Stimulated activated naive CD8-positive, alpha-beta T cell treated with anti-CD3 and anti-CD28 coated beads, Interleukin-15, amount 100 ng/mL, for 72 hours (primary cell): Measurements from ENCODE around the gene IL2RG.

Source experiments
- ATAC-seq: fragments of 150-1000 bp; cut with Tn5 transposase; 2 replicates; pipeline ENCODE4 v1.10.0; 2021; ENCODE audit warnings: mild to moderate bottlenecking, moderate library complexity
- DNase-seq, 2 donors: peaks; one replicate each; pipeline ENCODE4 v3.0.0; 2021 to 2022
- H3K27ac Mint-ChIP-seq, 2 donors: one replicate each; pipeline ENCODE4 v1.8.0; 2022; ENCODE audit warnings: mild to moderate bottlenecking in 2 of 2, mixed read lengths in 2 of 2, moderate library complexity in 2 of 2
- H3K27me3 Mint-ChIP-seq: one replicate; pipeline ENCODE4 v1.8.0; 2022; ENCODE audit warnings: mixed read lengths
- H3K4me1 Mint-ChIP-seq: one replicate; pipeline ENCODE4 v1.8.0; 2022; ENCODE audit warnings: mild to moderate bottlenecking, mixed read lengths
- H3K4me3 Mint-ChIP-seq, 2 donors: one replicate each; pipeline ENCODE4 v1.8.0; 2022; ENCODE audit warnings: mild to moderate bottlenecking in 2 of 2, mixed read lengths in 2 of 2, moderate library complexity in 1 of 2
- H3K9me3 Mint-ChIP-seq, 2 donors: one replicate each; pipeline ENCODE4 v1.8.0; 2022; ENCODE audit warnings: mixed read lengths in 2 of 2

IL2RG gene

DNA sequence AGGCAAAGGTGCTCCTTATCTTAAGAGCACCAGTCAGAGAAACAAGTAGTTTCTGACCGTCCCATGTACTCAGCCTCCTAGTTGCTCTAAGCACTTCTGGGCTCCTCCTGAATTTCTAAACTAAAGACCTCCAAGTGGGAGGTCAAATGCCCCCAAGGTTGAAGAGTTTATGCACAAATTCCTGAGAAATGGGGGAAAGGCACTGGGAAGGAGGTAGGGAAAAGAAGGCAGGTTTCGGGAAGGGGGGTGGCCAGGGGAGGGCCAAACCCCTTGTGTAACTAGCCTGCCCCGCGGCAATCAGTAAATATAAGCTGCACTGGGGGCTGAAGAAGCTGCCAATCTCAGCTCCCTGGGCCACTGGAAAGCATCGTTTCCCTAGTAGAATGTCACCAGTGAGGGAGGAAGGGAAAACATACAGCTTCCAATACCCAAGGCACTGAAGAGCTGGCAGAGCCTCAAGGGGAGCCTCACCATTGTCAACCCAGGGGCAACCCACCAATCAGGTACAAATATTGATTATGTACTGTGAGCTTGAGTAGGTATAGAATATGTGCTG is 12.3 kb downstream of the IL2RG start:
- H3K4me1 Mint-ChIP-seq: peaks cover 77% of the 10 kb centered on the region
- DNase-seq (no peak), ATAC-seq (no peak)
- no peak overlapping the region for H3K4me3 Mint-ChIP-seq
- H3K27me3 Mint-ChIP-seq: no peaks in the 10 kb centered on the region
- no peaks in the 10 kb centered on the region for H3K9me3 Mint-ChIP-seq
- no peak overlapping the region for H3K27ac Mint-ChIP-seq

- Mint-ChIP-seq H3K27ac (peak overlapping the region in 1 of 2 donors; percentile 59), H3K9me3 (no peaks in the 10 kb centered on the region), H3K27me3 (no peaks in the 10 kb centered on the region), H3K4me1 (peaks cover 69% of the 10 kb centered on the region), H3K4me3 (peak overlapping the region in 1 of 2 donors; percentile 41)
- ATAC-seq (peak; percentile 45), DNase-seq (peak; percentile 52 to 67)
Measured at GRCh38 chrX:71098302-71098701, 13.1 kb downstream of the IL2RG start.

DNA sequence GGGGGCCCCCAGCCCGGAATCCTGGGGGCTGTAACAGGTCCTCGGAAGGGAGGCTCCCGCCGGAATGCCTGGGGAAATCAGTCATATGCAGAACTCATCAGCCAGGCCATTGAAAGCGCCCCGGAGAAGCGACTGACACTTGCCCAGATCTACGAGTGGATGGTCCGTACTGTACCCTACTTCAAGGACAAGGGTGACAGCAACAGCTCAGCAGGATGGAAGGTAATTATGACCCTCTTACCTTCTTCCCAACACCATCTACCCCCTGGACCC is 14.7 kb downstream of the IL2RG start:
- Mint-ChIP-seq H3K27me3 (no peaks in the 10 kb centered on the region), H3K9me3 (no peaks in the 10 kb centered on the region), H3K27ac (peak overlapping the region in 1 of 2 donors; percentile 71), H3K4me1 (peaks cover 53% of the 10 kb centered on the region), H3K4me3 (peak overlapping the region; percentile 92 to 97)
- no peak for DNase-seq
- no peak for ATAC-seq

DNA sequence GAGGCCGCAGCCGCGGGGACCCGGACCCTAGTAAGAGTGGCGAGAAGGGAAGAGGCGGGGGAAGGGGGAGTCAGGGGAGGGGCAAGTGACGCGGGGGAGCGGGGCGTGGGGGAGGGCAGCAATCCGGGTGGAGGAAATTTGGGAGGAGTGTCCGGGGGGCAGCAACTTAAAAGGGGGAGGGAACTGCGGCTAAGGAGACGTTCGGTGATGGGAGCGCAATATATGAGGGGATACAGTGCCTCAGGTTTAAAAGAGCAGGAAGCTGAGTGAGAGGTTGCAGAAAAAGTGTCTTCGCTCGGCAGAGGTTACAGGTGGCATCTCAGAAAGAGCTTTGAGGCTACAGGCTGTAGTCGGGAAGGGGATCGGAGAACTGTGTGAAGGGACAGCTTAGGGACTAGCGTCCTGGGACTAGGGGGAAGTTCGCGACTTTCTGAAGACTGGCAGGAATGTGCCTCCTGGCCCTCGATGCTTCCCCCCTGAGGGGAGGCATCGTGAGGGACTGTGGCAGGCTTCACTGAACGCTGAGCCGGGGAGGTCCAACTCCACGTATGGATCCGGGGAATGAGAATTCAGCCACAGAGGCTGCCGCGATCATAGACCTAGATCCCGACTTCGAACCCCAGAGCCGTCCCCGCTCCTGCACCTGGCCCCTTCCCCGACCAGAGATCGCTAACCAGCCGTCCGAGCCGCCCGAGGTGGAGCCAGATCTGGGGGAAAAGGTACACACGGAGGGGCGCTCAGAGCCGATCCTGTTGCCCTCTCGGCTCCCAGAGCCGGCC is 15.2 kb downstream of the IL2RG start:
- Mint-ChIP-seq H3K4me1 (peaks cover 48% of the 10 kb centered on the region), H3K4me3 (peak overlapping the region; percentile 92 to 97), H3K27ac (peak overlapping the region; percentile 24 to 76), H3K9me3 (no peaks in the 10 kb centered on the region), H3K27me3 (no peaks in the 10 kb centered on the region)
- ATAC-seq: peak; percentile 38
- no peak for DNase-seq

DNA sequence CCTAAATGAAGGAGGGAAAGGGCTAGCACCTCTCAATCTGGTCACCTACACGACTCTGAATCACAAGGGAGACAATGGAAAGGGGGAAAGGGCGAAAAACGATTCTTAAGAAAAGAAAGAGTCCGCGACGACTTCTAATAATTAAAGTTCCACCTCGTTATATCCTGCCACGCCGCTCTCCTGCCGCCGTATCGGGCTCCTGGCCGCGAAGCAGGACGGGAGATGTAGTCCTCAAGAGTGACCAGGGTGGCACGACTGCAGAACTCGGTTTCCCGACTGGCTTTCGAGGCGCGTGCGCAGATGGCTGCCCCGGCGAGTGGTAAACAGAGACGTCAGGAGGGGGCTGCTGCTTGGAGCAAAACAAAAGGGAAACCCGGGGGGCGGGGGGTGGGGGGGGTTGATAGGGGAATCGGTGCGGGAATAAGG is 15.8 kb downstream of the IL2RG start, which contains the start of gene FOXO4:
Gene FOXO4 (plus strand): TSS at position 297 of the 426 bp plus-strand sequence. CDS start 678 bp downstream, outside the sequence.
- Mint-ChIP-seq H3K4me1 (peaks cover 42% of the 10 kb centered on the region), H3K4me3 (peak within 1 kb of the TSS; percentile 92 to 97), H3K27me3 (no peaks in the 10 kb centered on the region), H3K27ac (peak within 1 kb of the TSS; percentile 89 to 97), H3K9me3 (no peaks in the 10 kb centered on the region)
- DNase-seq (peak; percentile 76 to 87), ATAC-seq (peak; percentile 93)

GRCh38 chrX:71095033-71095432 is 16.3 kb downstream of the IL2RG start:
- no peak for ATAC-seq

GRCh38 chrX:71091263-71091662 is 20.1 kb downstream of the IL2RG start:
- no peak for DNase-seq
- H3K9me3 Mint-ChIP-seq: no peaks in the 10 kb centered on the region
- no peak overlapping the region for H3K27ac Mint-ChIP-seq

More at GRCh38 chrX:71095033-71095432, 16.3 kb downstream of the IL2RG start:
- no peak for DNase-seq
- H3K4me1 Mint-ChIP-seq: peaks cover 37% of the 10 kb centered on the region
- H3K4me3 Mint-ChIP-seq: peak overlapping the region; percentile 92 to 97
- peak overlapping the region in 1 of 2 donors; percentile 36 for H3K27ac Mint-ChIP-seq
- H3K27me3 Mint-ChIP-seq: no peaks in the 10 kb centered on the region
- H3K9me3 Mint-ChIP-seq: no peaks in the 10 kb centered on the region

DNA sequence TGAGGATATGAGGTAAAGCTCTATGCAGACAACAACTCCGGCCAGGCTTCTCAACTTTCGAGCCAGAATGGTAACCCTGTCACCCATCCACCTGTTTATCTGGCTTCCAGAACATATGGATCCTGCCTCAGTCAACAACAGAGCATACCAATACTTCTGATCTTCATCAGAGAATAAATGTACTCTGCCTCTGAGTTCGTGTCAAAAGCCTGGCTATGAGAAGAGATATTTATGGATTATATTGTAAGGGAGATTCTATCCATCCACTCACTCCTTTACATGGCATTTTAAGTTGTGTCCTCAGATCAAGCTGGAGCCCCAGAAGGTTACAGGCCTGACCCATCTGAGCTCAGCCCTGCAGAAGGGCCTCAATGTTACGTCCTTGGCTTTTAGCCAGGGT is 25.5 kb downstream of the IL2RG start:
- peaks cover 7% of the 10 kb centered on the region for H3K4me1 Mint-ChIP-seq
- no peaks in the 10 kb centered on the region for H3K9me3 Mint-ChIP-seq
- H3K4me3 Mint-ChIP-seq: no peak overlapping the region
- no peaks in the 10 kb centered on the region for H3K27me3 Mint-ChIP-seq
- DNase-seq (no peak), ATAC-seq (no peak)
- H3K27ac Mint-ChIP-seq: no peak overlapping the region

More at GRCh38 chrX:71091263-71091662, 20.1 kb downstream of the IL2RG start:
- no peaks in the 10 kb centered on the region for H3K27me3 Mint-ChIP-seq
- peaks cover 10% of the 10 kb centered on the region for H3K4me1 Mint-ChIP-seq
- no peak overlapping the region for H3K4me3 Mint-ChIP-seq
- ATAC-seq: no peak

GRCh38 chrX:71082822-71083221 is 28.6 kb downstream of the IL2RG start:
- no peak overlapping the region for H3K27ac Mint-ChIP-seq
- no peak overlapping the region for H3K4me3 Mint-ChIP-seq
- DNase-seq (no peak), ATAC-seq (no peak)
- no peaks in the 10 kb centered on the region for H3K9me3 Mint-ChIP-seq
- peaks cover 7% of the 10 kb centered on the region for H3K4me1 Mint-ChIP-seq
- no peaks in the 10 kb centered on the region for H3K27me3 Mint-ChIP-seq

- ATAC-seq (no peak), DNase-seq (no peak)
- Mint-ChIP-seq H3K27me3 (no peaks in the 10 kb centered on the region), H3K4me1 (peaks cover 7% of the 10 kb centered on the region), H3K4me3 (no peak overlapping the region), H3K9me3 (no peaks in the 10 kb centered on the region), H3K27ac (no peak overlapping the region)
Measured at GRCh38 chrX:71082124-71082647, 29.2 kb downstream of the IL2RG start.

DNA sequence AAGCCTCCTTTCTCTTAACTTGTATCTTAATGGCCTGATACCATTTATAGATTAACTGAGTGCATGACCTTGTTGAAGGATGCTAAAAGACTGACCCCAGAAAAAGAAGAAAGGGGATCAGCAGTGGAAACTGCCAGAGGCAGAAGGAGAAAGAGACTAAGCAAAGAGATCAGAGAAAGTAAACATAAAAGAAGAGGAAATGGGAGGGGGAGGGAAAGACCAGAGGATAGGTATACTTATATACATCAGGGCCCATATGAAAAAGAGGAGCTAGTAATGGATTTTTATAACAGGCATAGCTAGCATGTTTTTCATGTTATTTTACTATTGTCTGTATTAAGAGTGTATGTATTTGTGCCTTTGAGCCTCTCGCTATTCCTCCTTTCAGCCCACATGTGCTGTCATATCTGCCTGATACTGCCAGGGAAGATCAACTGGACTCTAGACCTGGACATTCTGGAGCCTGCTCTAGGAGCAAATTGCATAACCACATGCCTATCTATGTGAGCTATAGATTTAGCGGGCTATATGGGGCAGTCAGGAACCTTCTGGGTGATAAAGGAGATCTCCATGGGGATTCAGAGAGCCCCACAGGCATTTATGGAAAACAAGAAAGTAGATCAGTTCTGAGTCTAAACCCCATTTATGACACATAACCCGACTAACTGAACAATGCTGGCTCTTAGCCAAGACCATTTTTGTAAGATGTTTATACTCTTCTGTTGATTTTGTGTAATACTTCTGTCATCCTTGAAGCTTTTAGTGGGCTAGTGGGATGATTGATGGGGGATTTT is 29.9 kb downstream of the IL2RG start:
- no peak overlapping the region for H3K27ac Mint-ChIP-seq
- no peaks in the 10 kb centered on the region for H3K27me3 Mint-ChIP-seq
- ATAC-seq: no peak
- no peaks in the 10 kb centered on the region for H3K9me3 Mint-ChIP-seq
- no peak for DNase-seq
- H3K4me1 Mint-ChIP-seq: peaks cover 7% of the 10 kb centered on the region
- H3K4me3 Mint-ChIP-seq: no peak overlapping the region

DNA sequence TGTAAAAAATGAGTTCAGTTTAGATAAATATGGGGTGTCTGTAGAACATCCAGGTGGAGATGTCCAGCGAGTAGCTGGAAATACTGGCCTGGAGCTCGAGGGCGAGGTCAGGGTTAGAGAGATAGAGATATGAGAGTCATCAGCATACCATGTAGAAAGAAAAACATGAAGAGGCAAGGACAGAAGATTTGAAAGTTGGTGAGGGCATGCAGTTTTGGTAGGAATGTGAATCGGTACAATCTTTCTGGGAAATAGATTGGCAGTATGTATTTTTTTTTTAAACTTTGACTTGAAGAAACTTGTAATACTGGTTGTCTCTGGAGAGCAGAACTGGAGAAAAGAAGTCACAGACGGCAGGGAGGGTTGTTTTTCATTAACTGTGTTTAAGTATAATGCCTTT is 40.8 kb downstream of the IL2RG start:
- Mint-ChIP-seq H3K27ac (no peak overlapping the region), H3K4me1 (peaks cover 12% of the 10 kb centered on the region), H3K27me3 (no peaks in the 10 kb centered on the region), H3K9me3 (no peaks in the 10 kb centered on the region), H3K4me3 (no peak overlapping the region)
- DNase-seq (no peak), ATAC-seq (no peak)

- Mint-ChIP-seq H3K27ac (peak within 1 kb of the TSS; percentile 96 to 98), H3K27me3 (no peaks in the 10 kb centered on the region), H3K4me3 (peak within 1 kb of the TSS; percentile 90 to 96), H3K9me3 (no peaks in the 10 kb centered on the region), H3K4me1 (peaks cover 22% of the 10 kb centered on the region)
- peak; percentile 88 to 92 for DNase-seq
- peak; percentile 97 for ATAC-seq
Measured at GRCh38 chrX:71068044-71068918, 43.1 kb downstream of the IL2RG start, which contains the start of gene SNX12. Gene SNX12 (minus strand): TSS chrX:71068334. CDS start chrX:71068306, 28 bp downstream.

DNA sequence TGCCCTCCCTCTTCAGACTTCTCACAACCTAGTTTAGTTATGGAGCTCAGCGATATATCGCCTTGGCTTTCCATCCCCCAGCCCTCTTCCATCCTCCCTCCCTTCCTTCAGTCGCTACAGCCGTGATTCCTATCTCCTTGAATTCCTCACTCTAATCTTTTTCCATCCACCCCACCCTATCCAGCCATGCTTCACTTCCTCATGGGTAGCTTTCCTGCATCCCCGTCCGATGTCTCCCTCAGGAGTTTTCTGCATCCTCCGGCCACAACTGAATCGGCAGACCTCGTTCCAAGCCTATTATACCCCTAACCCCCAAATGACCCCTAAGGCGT is 43.7 kb downstream of the IL2RG start:
- no peaks in the 10 kb centered on the region for H3K27me3 Mint-ChIP-seq
- peaks cover 22% of the 10 kb centered on the region for H3K4me1 Mint-ChIP-seq
- no peaks in the 10 kb centered on the region for H3K9me3 Mint-ChIP-seq
- peak overlapping the region; percentile 96 to 98 for H3K27ac Mint-ChIP-seq
- no peak for ATAC-seq
- no peak for DNase-seq
- H3K4me3 Mint-ChIP-seq: peak overlapping the region; percentile 90 to 96

- Mint-ChIP-seq H3K4me1 (peaks cover 22% of the 10 kb centered on the region), H3K9me3 (no peaks in the 10 kb centered on the region), H3K27me3 (no peaks in the 10 kb centered on the region), H3K27ac (no peak overlapping the region), H3K4me3 (peak overlapping the region; percentile 90 to 96)
- DNase-seq: no peak
- no peak for ATAC-seq
Measured at GRCh38 chrX:71067089-71067488, 44.3 kb downstream of the IL2RG start.
